ENCODE data around the gene NDRG4.

NDRG4 gene

GRCh38 chr16:58537124-58537906 lies 37.4 kb downstream of the NDRG4 start:
- H3K27me3 ChIP-seq (ENCODE audit: control insufficient read depth, insufficient read depth, low read length), result no peaks in the 10 kb centered on the region
- H3K79me2 ChIP-seq, result no peaks in the 10 kb centered on the region
- no peak overlapping the region for H3K4me2 ChIP-seq (ENCODE audit: low read length)
- H3K4me3 ChIP-seq (ENCODE audit: low read depth, low read length), result no peak overlapping the region
- TF ChIP-seq CTCF (IDR thresholded peaks at IDR 0.05), result no peak
- no peak overlapping the region for H3K9ac ChIP-seq
- H3K36me3 ChIP-seq (ENCODE audit: control insufficient read depth, insufficient read depth, low read length), result no peaks in the 10 kb centered on the region
- H2AFZ ChIP-seq, result no peak overlapping the region
- H3K27ac ChIP-seq, result no peak overlapping the region
- H3K9me3 ChIP-seq (ENCODE audit: control insufficient read depth, low read length), result no peaks in the 10 kb centered on the region
- no peaks in the 10 kb centered on the region for H3K4me1 ChIP-seq

GRCh38 chr16:58541711-58542110 lies 41.8 kb downstream of the NDRG4 start:
- no peak overlapping the region for H3K9ac ChIP-seq
- H3K27ac ChIP-seq, result no peak overlapping the region
- no peaks in the 10 kb centered on the region for H3K27me3 ChIP-seq (ENCODE audit: control insufficient read depth, insufficient read depth, low read length)
- H3K4me2 ChIP-seq (ENCODE audit: low read length), result no peak overlapping the region
- no peak overlapping the region for H2AFZ ChIP-seq
- no peak overlapping the region for H3K4me3 ChIP-seq (ENCODE audit: low read depth, low read length)
- no peaks in the 10 kb centered on the region for H3K4me1 ChIP-seq
- no peak for TF ChIP-seq CTCF (IDR thresholded peaks at IDR 0.05)
- no peaks in the 10 kb centered on the region for H3K36me3 ChIP-seq (ENCODE audit: control insufficient read depth, insufficient read depth, low read length)
- peaks cover 2% of the 10 kb centered on the region for H3K79me2 ChIP-seq
- no peaks in the 10 kb centered on the region for H3K9me3 ChIP-seq (ENCODE audit: control insufficient read depth, low read length)

GRCh38 chr16:58542291-58542690 lies 42.3 kb downstream of the NDRG4 start:
- peaks cover 2% of the 10 kb centered on the region for H3K79me2 ChIP-seq
- no peak overlapping the region for H3K27ac ChIP-seq
- no peak overlapping the region for H3K4me2 ChIP-seq (ENCODE audit: low read length)
- no peaks in the 10 kb centered on the region for H3K9me3 ChIP-seq (ENCODE audit: control insufficient read depth, low read length)
- H3K4me3 ChIP-seq (ENCODE audit: low read depth, low read length), result no peak overlapping the region
- H3K9ac ChIP-seq, result no peak overlapping the region
- no peaks in the 10 kb centered on the region for H3K36me3 ChIP-seq (ENCODE audit: control insufficient read depth, insufficient read depth, low read length)
- H2AFZ ChIP-seq, result no peak overlapping the region
- no peaks in the 10 kb centered on the region for H3K4me1 ChIP-seq
- no peak for TF ChIP-seq CTCF (IDR thresholded peaks at IDR 0.05)
- H3K27me3 ChIP-seq (ENCODE audit: control insufficient read depth, insufficient read depth, low read length), result no peaks in the 10 kb centered on the region

GRCh38 chr16:58543685-58544084 lies 43.7 kb downstream of the NDRG4 start:
- no peak overlapping the region for H3K27ac ChIP-seq
- H3K4me3 ChIP-seq (ENCODE audit: low read depth, low read length), result no peak overlapping the region
- H2AFZ ChIP-seq, result no peak overlapping the region
- H3K36me3 ChIP-seq (ENCODE audit: control insufficient read depth, insufficient read depth, low read length), result no peaks in the 10 kb centered on the region
- no peak overlapping the region for H3K9ac ChIP-seq
- TF ChIP-seq CTCF (IDR thresholded peaks at IDR 0.05), result no peak
- H3K79me2 ChIP-seq, result peaks cover 2% of the 10 kb centered on the region
- H3K9me3 ChIP-seq (ENCODE audit: control insufficient read depth, low read length), result no peaks in the 10 kb centered on the region
- no peaks in the 10 kb centered on the region for H3K27me3 ChIP-seq (ENCODE audit: control insufficient read depth, insufficient read depth, low read length)
- H3K4me1 ChIP-seq, result no peaks in the 10 kb centered on the region
- H3K4me2 ChIP-seq (ENCODE audit: low read length), result no peak overlapping the region

- Histone ChIP-seq H3K27me3 (ENCODE audit: control insufficient read depth, insufficient read depth, low read length) (no peaks in the 10 kb centered on the region), H3K27ac (no peak overlapping the region), H3K4me2 (ENCODE audit: low read length) (no peak overlapping the region), H3K9me3 (ENCODE audit: control insufficient read depth, low read length) (no peaks in the 10 kb centered on the region), H3K4me1 (no peaks in the 10 kb centered on the region), H2AFZ (no peak overlapping the region), H3K36me3 (ENCODE audit: control insufficient read depth, insufficient read depth, low read length) (no peaks in the 10 kb centered on the region), H3K79me2 (peaks cover 2% of the 10 kb centered on the region), H3K4me3 (ENCODE audit: low read depth, low read length) (no peak overlapping the region), H3K9ac (no peak overlapping the region)
- TF ChIP-seq CTCF (IDR thresholded peaks at IDR 0.05), result no peak
These were observed 48.4 kb downstream of the NDRG4 start for GRCh38 chr16:58548378-58548777.
